ENCODE data around the gene SYNE4. TPM values are rescaled to one million over a fixed set of nuclear protein-coding genes. Genes with fewer than 3 reads are reported as not detected.
A peak's percentile ranks its signal among the peaks of the same experiment; 100 is the strongest.

Gene SYNE4
- total RNA-seq, 2 donors from 2014 or later, result 14.2 to 41.1 TPM

DNA sequence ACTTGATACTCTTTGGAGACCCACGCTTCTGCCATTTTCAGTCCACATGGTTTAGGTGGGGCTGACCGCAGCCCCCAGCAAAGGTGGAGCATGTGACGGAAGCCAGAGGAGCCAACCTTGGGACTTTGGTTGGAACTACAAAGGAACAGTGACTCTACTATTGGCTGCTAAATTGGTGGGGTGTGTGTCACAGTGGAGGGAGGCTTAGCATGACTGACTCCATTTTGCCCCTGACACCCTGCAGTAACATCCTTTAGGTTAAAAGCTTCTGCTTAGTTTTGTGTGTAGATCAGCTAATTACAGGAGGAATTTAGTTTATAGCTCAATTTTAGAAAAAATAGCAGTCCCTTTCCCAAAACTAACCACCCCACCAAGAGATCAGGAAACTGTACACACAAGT is 7.0 kb downstream of the SYNE4 start:
- intact Hi-C loops (cut with DNase I), result no loop called here

DNA sequence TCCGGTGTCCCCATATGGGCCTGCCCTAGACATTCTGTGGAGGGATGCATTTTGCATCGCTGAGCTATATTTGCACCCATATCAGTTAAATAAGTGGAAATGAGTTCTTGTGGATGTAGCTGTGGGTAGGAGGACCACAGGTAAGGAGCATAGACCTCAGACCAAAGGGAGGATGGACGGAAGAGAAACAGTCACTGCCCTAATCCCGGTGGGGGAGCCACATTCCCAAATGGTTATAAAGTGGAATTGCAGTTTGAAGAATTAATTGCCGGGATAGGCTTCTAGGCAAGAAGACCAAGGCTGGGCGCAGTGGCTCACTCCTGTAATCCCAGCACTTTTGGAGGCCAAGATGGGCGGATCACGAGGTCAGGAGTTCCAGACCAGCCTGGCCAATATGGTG is 11.8 kb downstream of the SYNE4 start:
- intact Hi-C loops (cut with DNase I), result no loop called here
- H3K4me1 ChIP-seq (replicated peaks), result peaks cover 9% of the 10 kb centered on the region
- no peak for DNase-seq (ENCODE audit: low spot score)
- WGBS, result 85% methylated on average over 8 of the region's 8 CpGs
- TF ChIP-seq POLR2A (IDR thresholded peaks at IDR 0.05), result no peak
- no peak for TF ChIP-seq POLR2AphosphoS5 (IDR thresholded peaks at IDR 0.05)
- TF ChIP-seq, protein P1, sequence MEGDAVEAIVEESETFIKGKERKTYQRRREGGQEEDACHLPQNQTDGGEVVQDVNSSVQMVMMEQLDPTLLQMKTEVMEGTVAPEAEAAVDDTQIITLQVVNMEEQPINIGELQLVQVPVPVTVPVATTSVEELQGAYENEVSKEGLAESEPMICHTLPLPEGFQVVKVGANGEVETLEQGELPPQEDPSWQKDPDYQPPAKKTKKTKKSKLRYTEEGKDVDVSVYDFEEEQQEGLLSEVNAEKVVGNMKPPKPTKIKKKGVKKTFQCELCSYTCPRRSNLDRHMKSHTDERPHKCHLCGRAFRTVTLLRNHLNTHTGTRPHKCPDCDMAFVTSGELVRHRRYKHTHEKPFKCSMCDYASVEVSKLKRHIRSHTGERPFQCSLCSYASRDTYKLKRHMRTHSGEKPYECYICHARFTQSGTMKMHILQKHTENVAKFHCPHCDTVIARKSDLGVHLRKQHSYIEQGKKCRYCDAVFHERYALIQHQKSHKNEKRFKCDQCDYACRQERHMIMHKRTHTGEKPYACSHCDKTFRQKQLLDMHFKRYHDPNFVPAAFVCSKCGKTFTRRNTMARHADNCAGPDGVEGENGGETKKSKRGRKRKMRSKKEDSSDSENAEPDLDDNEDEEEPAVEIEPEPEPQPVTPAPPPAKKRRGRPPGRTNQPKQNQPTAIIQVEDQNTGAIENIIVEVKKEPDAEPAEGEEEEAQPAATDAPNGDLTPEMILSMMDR (IDR thresholded peaks at IDR 0.05), result no peak
- H3K4me3 ChIP-seq, result no peak overlapping the region
- no peaks in the 10 kb centered on the region for H3K36me3 ChIP-seq
- H3K27me3 ChIP-seq (replicated peaks; ENCODE audit: insufficient read depth), result no peaks in the 10 kb centered on the region
- no peak overlapping the region for H3K27ac ChIP-seq
- no peaks in the 10 kb centered on the region for H3K9me3 ChIP-seq

More for the DNA sequence above, 7.0 kb downstream of the SYNE4 start:
- H3K4me3 ChIP-seq, result no peak overlapping the region
- H3K9me3 ChIP-seq, result no peaks in the 10 kb centered on the region
- no peaks in the 10 kb centered on the region for H3K27me3 ChIP-seq (replicated peaks; ENCODE audit: insufficient read depth)
- DNase-seq (ENCODE audit: low spot score), result no peak
- 98% methylated on average over 3 of the region's 3 CpGs for WGBS
- TF ChIP-seq POLR2A (IDR thresholded peaks at IDR 0.05), result no peak
- TF ChIP-seq, protein P1 (IDR thresholded peaks at IDR 0.05), result no peak
- TF ChIP-seq POLR2AphosphoS5 (IDR thresholded peaks at IDR 0.05), result no peak
- H3K27ac ChIP-seq, result no peak overlapping the region
- no peaks in the 10 kb centered on the region for H3K36me3 ChIP-seq
- H3K4me1 ChIP-seq (replicated peaks), result peaks cover 2% of the 10 kb centered on the region

DNA sequence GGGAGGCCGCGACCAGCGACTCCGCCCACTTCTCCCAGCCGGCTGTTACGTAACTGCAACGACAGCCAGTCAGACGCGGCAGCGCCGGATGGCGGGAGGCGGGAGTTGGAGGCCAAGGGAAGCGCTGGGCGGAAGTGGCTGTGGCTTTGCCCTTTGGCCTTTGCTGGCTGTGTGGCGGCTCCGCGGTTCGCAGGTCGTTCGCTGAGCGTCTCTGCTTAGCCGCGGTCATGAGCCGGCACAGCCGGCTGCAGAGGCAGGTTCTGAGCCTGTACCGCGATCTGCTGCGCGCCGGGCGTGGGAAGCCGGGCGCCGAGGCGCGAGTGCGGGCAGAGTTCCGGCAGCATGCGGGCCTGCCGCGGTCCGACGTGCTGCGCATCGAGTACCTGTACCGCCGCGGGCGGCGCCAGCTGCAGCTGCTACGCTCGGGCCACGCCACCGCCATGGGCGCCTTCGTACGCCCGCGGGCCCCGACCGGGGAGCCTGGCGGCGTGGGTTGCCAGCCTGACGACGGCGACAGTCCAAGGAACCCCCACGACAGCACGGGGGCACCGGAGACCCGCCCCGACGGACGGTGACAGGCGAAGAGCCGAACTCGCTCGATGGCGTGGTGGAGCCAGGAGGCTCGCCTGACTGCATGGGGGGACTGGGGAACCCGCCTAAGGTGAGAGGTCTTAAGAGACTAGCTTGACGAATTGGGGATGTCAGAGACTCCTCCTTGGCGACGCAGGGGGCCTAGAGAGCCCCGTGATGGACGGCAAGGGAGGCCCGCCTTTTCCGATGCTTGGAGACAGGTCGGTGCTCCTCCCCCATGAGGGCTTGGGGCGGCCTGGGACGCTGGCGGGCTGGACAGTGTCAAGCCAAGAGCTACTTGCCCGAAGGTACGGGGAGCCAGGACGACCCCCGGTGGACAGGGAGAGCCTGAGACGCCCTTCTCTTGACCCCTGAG is 13.3 kb downstream of the SYNE4 start, which contains the start of gene SDHAF1:
SDHAF1 (plus strand) TSS at position 141 of the 946 bp plus-strand sequence; CDS start at position 228, 87 bp downstream.
- no peaks in the 10 kb centered on the region for H3K36me3 ChIP-seq
- intact Hi-C loops (cut with DNase I), result no loop called here
- no peaks in the 10 kb centered on the region for H3K27me3 ChIP-seq (replicated peaks; ENCODE audit: insufficient read depth)
- under 1% methylated on average over 54 of the region's 97 CpGs for WGBS
- TF ChIP-seq POLR2AphosphoS5 (IDR thresholded peaks at IDR 0.05) (peak; percentile 95), POLR2A (IDR thresholded peaks at IDR 0.05) (peak; percentile 44)
- TF ChIP-seq, protein P1 (IDR thresholded peaks at IDR 0.05), result peak in 1 of 4 experiments; percentile 15
- peak within 1 kb of the TSS; percentile 63 to 69 for H3K4me3 ChIP-seq
- no peaks in the 10 kb centered on the region for H3K9me3 ChIP-seq
- peak; percentile 92 for DNase-seq (ENCODE audit: low spot score)
- H3K27ac ChIP-seq, result peak within 1 kb of the TSS; percentile 66 to 69
- peaks cover 9% of the 10 kb centered on the region for H3K4me1 ChIP-seq (replicated peaks)

DNA sequence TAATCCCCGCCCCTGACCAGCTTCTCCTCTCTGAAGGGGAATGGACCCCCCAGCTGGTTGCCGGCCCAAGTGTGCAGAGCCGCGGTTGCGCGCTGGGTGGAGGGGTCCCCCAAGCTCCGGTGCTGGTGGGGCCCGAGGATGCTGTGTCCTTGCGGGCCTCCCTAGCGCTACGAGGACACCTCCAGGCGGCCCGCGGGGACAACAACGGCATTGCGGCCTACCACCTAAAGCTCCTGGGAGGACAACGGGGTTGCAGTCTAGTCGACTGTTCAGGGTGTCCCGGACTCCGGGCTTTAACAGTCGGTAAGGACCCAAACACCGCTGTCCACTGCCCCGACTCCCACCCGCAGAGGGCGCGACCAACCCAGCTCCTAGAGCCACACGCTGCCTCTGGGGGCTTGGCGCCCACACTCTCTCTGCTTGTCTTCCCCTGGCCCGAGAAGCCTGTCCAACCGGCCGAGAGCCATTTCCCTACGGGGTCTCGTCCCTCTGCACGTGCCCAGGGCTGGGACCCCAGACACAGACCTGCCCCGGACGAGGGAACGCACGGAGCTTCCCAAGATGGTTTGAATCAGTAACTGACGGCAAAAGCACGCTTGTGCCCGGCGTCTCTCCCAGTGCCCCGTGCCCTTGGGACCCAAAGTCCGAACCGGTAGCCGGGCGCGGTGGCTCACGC is 14.6 kb downstream of the SYNE4 start:
- Histone ChIP-seq H3K9me3 (no peaks in the 10 kb centered on the region), H3K4me1 (replicated peaks) (peaks cover 9% of the 10 kb centered on the region), H3K36me3 (no peaks in the 10 kb centered on the region), H3K27me3 (replicated peaks; ENCODE audit: insufficient read depth) (no peaks in the 10 kb centered on the region), H3K27ac (no peak overlapping the region), H3K4me3 (peak overlapping the region; percentile 63 to 69)
- WGBS, result 41% methylated on average over 48 of the region's 49 CpGs
- intact Hi-C loops (cut with DNase I), result no loop called here
- TF ChIP-seq, protein P1 (IDR thresholded peaks at IDR 0.05), result no peak
- TF ChIP-seq POLR2A (IDR thresholded peaks at IDR 0.05), result no peak
- no peak for TF ChIP-seq POLR2AphosphoS5 (IDR thresholded peaks at IDR 0.05)
- DNase-seq (ENCODE audit: low spot score), result no peak

Data from prostate gland (tissue), 2 donors.